Breast epithelium (tissue), 4 donors: ENCODE results near the gene TMX3. TPM values are rescaled to one million over a fixed set of nuclear protein-coding genes. Genes with fewer than 3 reads are reported as not detected.

Experiments
- DNase-seq, 2 donors: peaks; one replicate each; pipeline ENCODE4 v3.0.0-alpha.2; 2019; ENCODE audit warnings: low spot score in 2 of 2
- H3K27ac ChIP-seq, 2 donors: fragments of 200-600 bp; sonication (generic) in 1 of 2; one replicate each; pipeline ENCODE4 v1.5.1; 2016 to 2019; ENCODE audit warnings: mild to moderate bottlenecking in 1 of 2
- H3K27me3 ChIP-seq, 2 donors: fragments of 200-600 bp; sonication (generic) in 1 of 2; one replicate each; pipeline versions ENCODE4 v1.5.1 to v1.6.0; 2017 to 2019; ENCODE audit warnings: control low read depth in 1 of 2, mild to moderate bottlenecking in 1 of 2
- H3K36me3 ChIP-seq: fragments of 200-600 bp; one replicate; pipeline ENCODE4 v1.5.1; 2019
- H3K4me1 ChIP-seq, 2 donors: fragments of 200-600 bp; sonication (generic); one replicate each; pipeline ENCODE4 v1.5.1; 2016 to 2019; ENCODE audit warnings: control low read depth in 1 of 2
- H3K4me3 ChIP-seq, 3 donors: fragments of 200-600 bp; sonication (generic); 1 replicate in 2 of 3; 2 replicates in 1 of 3; pipeline ENCODE4 v1.5.1; 2016 to 2019; ENCODE audit warnings: mild to moderate bottlenecking in 3 of 3, moderate library complexity in 2 of 3
- H3K9me3 ChIP-seq, 2 donors: fragments of 200-600 bp; sonication (generic) in 1 of 2; one replicate each; pipeline ENCODE4 v1.5.1; 2016 to 2019; ENCODE audit warnings: control low read depth in 1 of 2
- CTCF ChIP-seq, 3 donors: fragments of 450-650 bp; IDR thresholded peaks; one replicate each; pipeline ENCODE4 v1.5.1; 2016 to 2017; ENCODE audit warnings: antibody characterized with exemption in 3 of 3, mild to moderate bottlenecking in 3 of 3, moderate library complexity in 3 of 3
- POLR2A ChIP-seq: fragments of 450-650 bp; IDR thresholded peaks from one replicate; pipeline ENCODE4 v1.6.1; 2016; ENCODE audit warnings: antibody characterized with exemption, mild to moderate bottlenecking, moderate library complexity
- POLR2AphosphoS5 ChIP-seq, 3 donors: sonication (generic); formaldehyde crosslinking; IDR thresholded peaks; one replicate each; pipeline ENCODE4 v1.6.1; 2017; ENCODE audit warnings: antibody characterized with exemption in 3 of 3
- intact Hi-C: fragments of 100-400 bp; cut with DNase I; formaldehyde crosslinking; loops from one replicate; pipeline ENCODE4 v1.15.1; 2023; ENCODE audit warnings: low total_unique reads
- total RNA-seq, 3 donors: library from RNA; depleted of rRNA; stranded (reverse); fragments of >200 nt; gene quantifications; one replicate each; pipeline ENCODE4 v1.1.0, GENCODE V29; 2016

Gene TMX3
- total RNA-seq, 3 donors from 2014 or later = 41.0 to 55.3 (median 41.3) TPM

- no peaks in the 10 kb centered on the region for H3K36me3 ChIP-seq
- no peak overlapping the region for H3K27ac ChIP-seq
- intact Hi-C loops = no loop called here
- H3K27me3 ChIP-seq = no peaks in the 10 kb centered on the region
- DNase-seq = no peak
- no peak overlapping the region for H3K4me3 ChIP-seq
- no peaks in the 10 kb centered on the region for H3K9me3 ChIP-seq
- TF ChIP-seq POLR2A = no peak
- TF ChIP-seq POLR2AphosphoS5 (IDR thresholded peaks at IDR 0.05) = no peak
- no peak for TF ChIP-seq CTCF (IDR thresholded peaks at IDR 0.05)
- H3K4me1 ChIP-seq = no peaks in the 10 kb centered on the region
Measured at GRCh38 chr18:68666381-68666780, 48.5 kb downstream of the TMX3 start.

- Histone ChIP-seq H3K27ac (no peak overlapping the region), H3K9me3 (no peaks in the 10 kb centered on the region), H3K27me3 (no peaks in the 10 kb centered on the region), H3K36me3 (no peaks in the 10 kb centered on the region), H3K4me3 (no peak overlapping the region), H3K4me1 (no peaks in the 10 kb centered on the region)
- intact Hi-C loops = no loop called here
- TF ChIP-seq CTCF (IDR thresholded peaks at IDR 0.05) (no peak), POLR2AphosphoS5 (IDR thresholded peaks at IDR 0.05) (no peak), POLR2A (no peak)
- no peak for DNase-seq
Measured at GRCh38 chr18:68665628-68666027, 49.3 kb downstream of the TMX3 start.

GRCh38 chr18:68662754-68663153 is 52.2 kb downstream of the TMX3 start:
- TF ChIP-seq POLR2A = no peak
- no peaks in the 10 kb centered on the region for H3K9me3 ChIP-seq
- H3K27me3 ChIP-seq = no peaks in the 10 kb centered on the region
- H3K27ac ChIP-seq = no peak overlapping the region
- no peaks in the 10 kb centered on the region for H3K4me1 ChIP-seq
- intact Hi-C loops = no loop called here
- H3K36me3 ChIP-seq = no peaks in the 10 kb centered on the region
- no peak for DNase-seq
- H3K4me3 ChIP-seq = no peak overlapping the region

- Histone ChIP-seq H3K9me3 (no peaks in the 10 kb centered on the region), H3K4me1 (no peaks in the 10 kb centered on the region), H3K27ac (no peak overlapping the region), H3K27me3 (no peaks in the 10 kb centered on the region), H3K4me3 (no peak overlapping the region), H3K36me3 (no peaks in the 10 kb centered on the region)
- no peak for DNase-seq
- intact Hi-C loops = no loop called here
- TF ChIP-seq CTCF (IDR thresholded peaks at IDR 0.05) (peak; percentile 36 to 64 (median 39)), POLR2A (no peak), POLR2AphosphoS5 (IDR thresholded peaks at IDR 0.05) (no peak)
Measured at GRCh38 chr18:68660354-68661183, 54.3 kb downstream of the TMX3 start.

GRCh38 chr18:68648191-68648590 is 66.7 kb downstream of the TMX3 start:
- Histone ChIP-seq H3K36me3 (no peaks in the 10 kb centered on the region), H3K27me3 (no peaks in the 10 kb centered on the region)
- TF ChIP-seq POLR2A (no peak), CTCF (IDR thresholded peaks at IDR 0.05) (no peak), POLR2AphosphoS5 (IDR thresholded peaks at IDR 0.05) (no peak)

More at GRCh38 chr18:68648191-68648590, 66.7 kb downstream of the TMX3 start:
- H3K4me1 ChIP-seq = no peaks in the 10 kb centered on the region
- H3K9me3 ChIP-seq = no peaks in the 10 kb centered on the region
- H3K4me3 ChIP-seq = no peak overlapping the region
- intact Hi-C loops = no loop called here
- no peak for DNase-seq
- no peak overlapping the region for H3K27ac ChIP-seq
